NCI-H526 treated with DMSO at 0.1 percent for 48 hours (cell line): Measurements from ENCODE around the gene LYSMD4.
"Not testable (repeated sequence)": the region's sequence is repeated elsewhere in the genome, so short reads cannot be mapped to it uniquely, and the experiment has no call there.

ENCODE experiments used
- DNase-seq: peaks from one replicate; lab custom pipeline; 2025; lab: John Stamatoyannopoulos, UW

Gene LYSMD4

GRCh38 chr15:99733268-99734039, at the start of gene LYSMD4:
Gene LYSMD4, minus strand, starts transcription at chr15:99733437. Its CDS starts 1,438 bp downstream, at chr15:99731999.
- peak; percentile 86 for DNase-seq

- not testable (repeated sequence) for DNase-seq
These were observed 48.8 kb upstream of the LYSMD4 start for GRCh38 chr15:99782029-99782428.

GRCh38 chr15:99777144-99777543, 43.9 kb upstream of the LYSMD4 start:
- no peak for DNase-seq

- peak; percentile 8 for DNase-seq
These were observed 31.3 kb upstream of the LYSMD4 start for GRCh38 chr15:99764522-99764921.

- no peak for DNase-seq
These were observed 30.6 kb upstream of the LYSMD4 start for GRCh38 chr15:99763827-99764226.

DNA sequence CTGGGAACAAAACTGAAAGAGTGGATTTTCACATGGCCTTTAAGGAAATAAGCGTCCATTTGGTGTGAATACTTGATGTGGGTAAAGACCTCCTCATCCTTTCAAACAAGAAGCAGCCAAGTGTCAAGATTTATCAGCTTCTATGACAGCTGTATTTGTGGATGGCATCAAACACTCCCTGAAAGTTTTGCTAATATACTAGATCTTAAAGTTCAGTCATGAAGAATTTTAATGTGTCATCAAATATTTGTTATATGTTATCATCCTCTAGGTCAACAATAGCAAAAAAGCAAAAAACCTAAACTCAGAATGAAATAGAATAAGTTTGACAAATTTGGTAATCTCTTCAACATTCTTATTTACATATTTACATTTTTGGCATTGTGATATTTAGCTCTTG, 29.1 kb upstream of the LYSMD4 start:
- no peak for DNase-seq

DNA sequence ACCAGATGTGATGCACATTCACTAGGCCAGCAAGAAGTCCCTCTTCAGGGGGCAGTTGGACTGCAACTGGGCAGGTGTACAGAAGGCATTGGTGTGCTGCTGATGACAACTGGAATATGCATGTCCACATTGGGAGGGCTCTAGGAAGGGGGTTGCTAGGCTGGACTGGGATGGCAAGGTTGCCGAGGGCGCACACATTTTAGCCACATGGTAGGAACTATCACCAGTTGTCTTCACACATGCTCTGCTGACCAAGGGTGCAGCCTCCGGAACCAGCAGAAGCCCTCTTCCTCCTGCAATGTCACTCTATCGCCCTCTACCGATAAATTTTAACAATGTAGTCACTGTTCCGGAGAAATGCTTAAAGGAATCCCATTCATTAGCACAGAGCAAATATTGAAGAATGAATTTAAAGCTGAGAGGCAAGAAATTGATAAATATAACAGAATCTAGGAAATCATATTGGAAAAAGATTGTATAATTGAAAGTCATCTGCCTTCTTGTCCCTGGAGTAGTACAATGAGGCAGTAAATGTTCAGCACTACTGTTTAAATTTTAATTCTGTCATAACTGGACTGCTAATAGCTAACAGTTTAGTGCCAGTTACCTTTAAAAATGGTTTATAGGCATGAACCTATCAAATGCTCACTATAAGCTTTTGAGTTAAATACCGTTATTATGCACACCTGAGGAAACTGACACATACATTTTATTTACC, 22.6 kb upstream of the LYSMD4 start:
- DNase-seq, result peak; percentile 69

DNA sequence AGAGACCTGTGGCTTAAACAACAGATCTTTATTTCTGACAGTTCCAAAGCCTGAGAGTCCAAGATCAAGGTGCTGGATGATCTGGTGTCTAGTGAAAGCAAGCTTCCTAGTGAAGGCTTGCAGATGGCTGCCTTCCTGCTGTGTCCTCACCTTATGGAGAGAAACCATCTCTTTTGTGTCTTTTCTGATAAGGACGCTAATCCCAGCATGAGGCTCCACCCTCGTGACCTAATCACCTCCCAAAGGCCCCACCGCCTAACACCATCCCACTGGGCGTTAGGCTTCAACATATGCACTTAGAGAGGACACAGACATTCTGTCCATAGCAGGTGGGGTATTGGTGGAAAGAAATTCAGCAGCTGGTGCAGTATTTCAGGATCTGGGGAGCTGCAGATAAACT, 19.8 kb upstream of the LYSMD4 start:
- no peak for DNase-seq

GRCh38 chr15:99752556-99752955, 19.3 kb upstream of the LYSMD4 start:
- no peak for DNase-seq

- DNase-seq, result not testable (repeated sequence)
These were observed 17.1 kb upstream of the LYSMD4 start for GRCh38 chr15:99750326-99750725.

- no peak for DNase-seq
These were observed 16.1 kb upstream of the LYSMD4 start for GRCh38 chr15:99749386-99749785.

GRCh38 chr15:99745370-99746086, 12.3 kb upstream of the LYSMD4 start:
- no peak for DNase-seq

DNA sequence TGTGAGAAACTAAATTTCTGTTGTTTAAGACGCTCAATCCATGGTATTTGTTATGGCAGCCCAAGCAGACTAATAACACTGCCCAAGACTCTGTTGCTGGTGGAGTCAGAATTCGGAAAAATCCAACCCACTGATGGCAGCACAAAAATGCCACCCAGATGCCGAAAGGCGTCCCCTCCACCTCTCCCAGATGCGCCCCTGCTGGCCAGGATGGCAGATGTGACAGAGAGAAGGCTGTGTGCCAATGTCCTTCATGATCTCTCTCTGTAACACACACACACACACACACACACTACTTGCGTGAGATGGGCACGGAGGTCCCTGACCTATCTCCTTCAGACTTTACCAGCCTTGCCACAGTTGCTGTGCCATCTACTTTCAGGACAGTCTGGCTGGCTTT, 10.9 kb upstream of the LYSMD4 start:
- DNase-seq, result no peak

- no peak for DNase-seq
These were observed 8.6 kb upstream of the LYSMD4 start for GRCh38 chr15:99741835-99742234.

DNA sequence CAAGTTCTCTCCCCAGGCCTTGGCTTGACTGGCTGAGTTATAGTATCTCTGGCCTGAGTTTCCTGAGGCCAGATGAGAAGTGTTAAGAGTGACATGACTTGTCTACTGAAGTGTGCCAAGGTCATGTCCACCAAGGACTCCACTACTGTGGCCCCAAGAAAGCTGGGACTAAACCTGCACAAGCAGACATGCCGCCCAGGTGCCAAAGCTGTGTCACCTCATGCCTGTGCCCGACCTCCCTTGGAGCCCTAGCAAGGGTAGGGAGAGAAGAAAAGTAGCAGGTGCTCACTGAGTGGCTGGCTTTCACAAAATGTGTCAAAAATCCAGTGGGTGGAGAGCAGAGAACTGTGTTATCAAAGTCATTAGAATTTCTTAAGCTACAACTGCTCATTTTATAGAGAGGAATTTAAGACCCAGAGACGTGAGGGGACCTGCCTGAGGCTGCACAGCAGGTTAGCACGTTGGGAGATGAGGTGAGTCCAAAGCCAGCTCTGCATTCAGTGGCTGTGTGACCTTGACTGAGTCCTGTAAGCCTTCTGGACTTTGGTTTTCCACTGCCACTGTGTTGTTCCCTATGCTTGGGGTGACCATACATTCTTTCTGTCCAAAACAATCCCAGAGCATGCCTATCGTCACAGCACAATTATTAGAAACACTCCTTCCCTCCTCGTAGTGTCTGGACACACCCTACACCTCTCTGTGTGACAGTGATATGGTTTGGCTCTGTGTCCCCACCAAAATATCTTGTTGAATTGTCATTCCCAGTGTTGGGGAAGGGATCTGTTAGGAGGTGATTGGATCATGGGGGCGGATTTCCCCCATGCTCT, 5.0 kb upstream of the LYSMD4 start:
- DNase-seq, result no peak

- no peak for DNase-seq
These were observed 3.5 kb upstream of the LYSMD4 start for GRCh38 chr15:99736702-99737101.

DNA sequence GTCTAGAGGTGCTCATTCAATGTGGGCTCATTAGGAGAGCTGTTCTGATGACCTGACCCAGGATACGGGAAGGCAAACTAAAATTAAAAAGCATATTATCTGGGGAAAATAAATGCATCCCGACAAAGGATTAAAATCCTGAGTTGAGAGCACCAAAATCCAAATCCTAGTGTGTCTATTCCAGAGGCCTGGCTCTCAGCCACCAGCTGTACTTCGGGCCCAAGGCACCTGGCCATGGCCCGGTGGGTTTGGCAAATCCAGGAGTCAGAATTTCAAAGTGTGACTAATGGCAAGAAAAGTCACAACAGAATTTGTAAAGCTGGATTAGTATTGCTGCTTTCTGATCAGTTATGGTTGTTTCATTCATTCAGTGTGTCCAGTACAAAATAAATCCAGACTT, 2.6 kb upstream of the LYSMD4 start:
- DNase-seq, result no peak

GRCh38 chr15:99734575-99734974, 1.3 kb upstream of the LYSMD4 start:
- DNase-seq, result peak; percentile 12

GRCh38 chr15:99734040-99734291, 729 bp upstream of the LYSMD4 start:
- DNase-seq, result not testable (repeated sequence)

DNA sequence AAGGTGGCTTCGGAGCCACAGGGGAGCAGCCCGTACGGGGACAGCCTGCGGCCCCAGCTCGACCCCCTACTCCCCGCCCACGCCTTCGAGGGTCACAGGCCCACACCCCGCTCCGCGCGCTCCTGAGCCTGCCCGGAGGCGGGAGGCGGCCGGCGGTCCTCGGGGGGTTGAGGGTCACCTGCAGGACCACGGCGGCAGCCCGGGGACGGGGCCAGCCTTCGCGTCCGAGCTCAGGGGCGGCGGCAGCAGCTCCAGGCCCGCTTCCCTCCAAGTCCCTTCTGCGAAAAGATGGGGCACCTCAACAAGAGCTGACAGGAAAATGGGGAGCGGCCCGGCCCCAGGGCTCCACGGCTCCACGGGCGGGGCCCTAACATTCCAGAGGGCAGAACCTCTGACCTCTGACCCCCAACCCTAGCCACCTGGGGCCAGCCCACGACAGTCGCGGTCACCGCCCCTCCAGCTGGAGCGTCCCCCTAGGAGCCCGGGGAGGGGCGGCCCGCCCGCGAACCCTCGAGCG, 428 bp downstream of the LYSMD4 start:
- no peak for DNase-seq

GRCh38 chr15:99732124-99732750, 1.0 kb downstream of the LYSMD4 start:
- DNase-seq, result no peak
